ENCODE measurements around the gene CNDP2.

CNDP2 gene

DNA sequence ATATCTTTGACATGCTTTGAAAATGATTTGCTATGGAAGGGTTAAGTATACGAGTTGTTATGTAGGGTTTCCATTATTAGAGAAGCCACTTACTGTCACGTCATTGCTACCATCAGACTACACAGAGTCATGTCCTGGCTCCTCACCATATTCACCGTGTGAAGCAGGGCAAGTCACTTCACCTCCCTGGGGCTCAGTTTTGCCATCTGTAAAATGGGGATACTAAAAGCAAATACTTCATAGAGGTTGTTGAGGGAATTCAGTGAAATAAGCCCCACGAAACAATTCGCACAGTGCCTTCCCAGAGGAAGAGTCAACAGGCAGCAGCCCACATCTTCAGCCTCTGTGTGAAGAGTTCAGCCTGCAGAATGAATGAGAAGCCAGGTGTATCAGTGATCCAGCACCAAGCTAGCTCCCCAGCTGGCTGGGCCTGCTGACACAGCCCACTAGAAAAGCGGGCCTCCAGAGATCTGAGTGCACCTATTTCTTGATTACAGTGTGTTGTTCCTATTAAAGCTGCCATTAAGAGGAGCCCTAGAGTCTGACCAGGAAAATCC lies 42.4 kb upstream of the CNDP2 start (continued):
- TF ChIP-seq, protein P1, sequence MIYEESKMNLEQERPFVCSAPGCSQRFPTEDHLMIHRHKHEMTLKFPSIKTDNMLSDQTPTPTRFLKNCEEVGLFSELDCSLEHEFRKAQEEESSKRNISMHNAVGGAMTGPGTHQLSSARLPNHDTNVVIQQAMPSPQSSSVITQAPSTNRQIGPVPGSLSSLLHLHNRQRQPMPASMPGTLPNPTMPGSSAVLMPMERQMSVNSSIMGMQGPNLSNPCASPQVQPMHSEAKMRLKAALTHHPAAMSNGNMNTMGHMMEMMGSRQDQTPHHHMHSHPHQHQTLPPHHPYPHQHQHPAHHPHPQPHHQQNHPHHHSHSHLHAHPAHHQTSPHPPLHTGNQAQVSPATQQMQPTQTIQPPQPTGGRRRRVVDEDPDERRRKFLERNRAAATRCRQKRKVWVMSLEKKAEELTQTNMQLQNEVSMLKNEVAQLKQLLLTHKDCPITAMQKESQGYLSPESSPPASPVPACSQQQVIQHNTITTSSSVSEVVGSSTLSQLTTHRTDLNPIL (CRISPR knock-in tag; IDR thresholded peaks at IDR 0.05; ENCODE audit: low read depth) = no peak
- TF ChIP-seq ZFP30 (CRISPR knock-in tag; IDR thresholded peaks at IDR 0.05) (no peak), TOX (CRISPR knock-in tag; IDR thresholded peaks at IDR 0.05; ENCODE audit: borderline replicate concordance) (no peak), ZNF8 (CRISPR knock-in tag; IDR thresholded peaks at IDR 0.05) (no peak)

DNA sequence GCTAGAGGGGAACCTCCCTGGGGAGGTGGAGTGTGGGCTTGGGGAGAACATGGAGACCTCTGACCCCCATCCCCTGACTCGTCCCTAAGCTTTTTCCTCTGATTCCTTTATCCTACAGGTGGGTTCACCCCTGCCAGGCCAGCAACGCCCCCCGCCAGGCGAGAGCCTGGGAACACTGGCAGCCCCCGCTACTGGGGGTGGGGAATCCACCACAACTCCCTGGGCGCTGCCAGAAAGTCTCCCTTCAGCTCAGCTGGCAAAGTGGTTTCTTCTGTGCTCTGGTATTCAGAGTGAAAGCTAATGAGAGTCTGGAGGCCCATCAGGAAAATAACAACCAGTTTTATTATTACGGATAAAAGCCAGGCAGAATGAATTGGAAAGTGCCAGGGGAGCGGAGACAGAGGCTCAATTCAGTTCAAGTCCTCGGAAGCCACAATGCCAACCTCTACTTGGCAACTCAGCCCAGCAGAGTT lies 41.8 kb upstream of the CNDP2 start:
- ATAC-seq = no peak

DNA sequence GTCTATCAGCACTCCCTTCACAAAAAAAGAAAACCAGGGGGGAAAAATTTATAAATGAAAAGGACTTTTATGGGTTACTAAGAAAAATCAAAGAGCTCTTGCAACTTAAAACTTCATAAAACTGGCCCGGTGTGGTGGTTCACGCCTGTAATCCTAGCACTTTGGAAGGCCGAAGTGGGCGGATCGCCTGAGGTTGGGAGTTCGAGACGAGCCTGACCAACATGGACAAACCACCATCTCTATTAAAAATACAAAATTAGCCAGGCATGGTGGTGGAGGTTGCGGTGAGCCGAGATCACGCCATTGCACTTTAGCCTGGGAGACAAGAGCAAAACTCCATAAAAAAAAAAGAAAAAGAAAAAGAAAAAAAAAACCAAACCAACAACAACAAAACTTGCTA lies 40.8 kb upstream of the CNDP2 start:
- ATAC-seq = no peak
- no peak for TF ChIP-seq RARB (CRISPR knock-in tag; IDR thresholded peaks at IDR 0.05)
- TF ChIP-seq GLIS3 (CRISPR knock-in tag; IDR thresholded peaks at IDR 0.05) = no peak
- TF ChIP-seq, protein P2, sequence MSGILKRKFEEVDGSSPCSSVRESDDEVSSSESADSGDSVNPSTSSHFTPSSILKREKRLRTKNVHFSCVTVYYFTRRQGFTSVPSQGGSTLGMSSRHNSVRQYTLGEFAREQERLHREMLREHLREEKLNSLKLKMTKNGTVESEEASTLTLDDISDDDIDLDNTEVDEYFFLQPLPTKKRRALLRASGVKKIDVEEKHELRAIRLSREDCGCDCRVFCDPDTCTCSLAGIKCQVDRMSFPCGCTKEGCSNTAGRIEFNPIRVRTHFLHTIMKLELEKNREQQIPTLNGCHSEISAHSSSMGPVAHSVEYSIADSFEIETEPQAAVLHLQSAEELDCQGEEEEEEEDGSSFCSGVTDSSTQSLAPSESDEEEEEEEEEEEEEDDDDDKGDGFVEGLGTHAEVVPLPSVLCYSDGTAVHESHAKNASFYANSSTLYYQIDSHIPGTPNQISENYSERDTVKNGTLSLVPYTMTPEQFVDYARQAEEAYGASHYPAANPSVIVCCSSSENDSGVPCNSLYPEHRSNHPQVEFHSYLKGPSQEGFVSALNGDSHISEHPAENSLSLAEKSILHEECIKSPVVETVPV (CRISPR knock-in tag; IDR thresholded peaks at IDR 0.05) = no peak
- TF ChIP-seq, protein P3, sequence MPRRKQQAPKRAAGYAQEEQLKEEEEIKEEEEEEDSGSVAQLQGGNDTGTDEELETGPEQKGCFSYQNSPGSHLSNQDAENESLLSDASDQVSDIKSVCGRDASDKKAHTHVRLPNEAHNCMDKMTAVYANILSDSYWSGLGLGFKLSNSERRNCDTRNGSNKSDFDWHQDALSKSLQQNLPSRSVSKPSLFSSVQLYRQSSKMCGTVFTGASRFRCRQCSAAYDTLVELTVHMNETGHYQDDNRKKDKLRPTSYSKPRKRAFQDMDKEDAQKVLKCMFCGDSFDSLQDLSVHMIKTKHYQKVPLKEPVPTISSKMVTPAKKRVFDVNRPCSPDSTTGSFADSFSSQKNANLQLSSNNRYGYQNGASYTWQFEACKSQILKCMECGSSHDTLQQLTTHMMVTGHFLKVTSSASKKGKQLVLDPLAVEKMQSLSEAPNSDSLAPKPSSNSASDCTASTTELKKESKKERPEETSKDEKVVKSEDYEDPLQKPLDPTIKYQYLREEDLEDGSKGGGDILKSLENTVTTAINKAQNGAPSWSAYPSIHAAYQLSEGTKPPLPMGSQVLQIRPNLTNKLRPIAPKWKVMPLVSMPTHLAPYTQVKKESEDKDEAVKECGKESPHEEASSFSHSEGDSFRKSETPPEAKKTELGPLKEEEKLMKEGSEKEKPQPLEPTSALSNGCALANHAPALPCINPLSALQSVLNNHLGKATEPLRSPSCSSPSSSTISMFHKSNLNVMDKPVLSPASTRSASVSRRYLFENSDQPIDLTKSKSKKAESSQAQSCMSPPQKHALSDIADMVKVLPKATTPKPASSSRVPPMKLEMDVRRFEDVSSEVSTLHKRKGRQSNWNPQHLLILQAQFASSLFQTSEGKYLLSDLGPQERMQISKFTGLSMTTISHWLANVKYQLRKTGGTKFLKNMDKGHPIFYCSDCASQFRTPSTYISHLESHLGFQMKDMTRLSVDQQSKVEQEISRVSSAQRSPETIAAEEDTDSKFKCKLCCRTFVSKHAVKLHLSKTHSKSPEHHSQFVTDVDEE (CRISPR knock-in tag; IDR thresholded peaks at IDR 0.05) = no peak
- TF ChIP-seq, protein P1 (CRISPR knock-in tag; IDR thresholded peaks at IDR 0.05; ENCODE audit: low read depth) = no peak
- no peak for TF ChIP-seq ARNTL (CRISPR knock-in tag; IDR thresholded peaks at IDR 0.05; ENCODE audit: borderline replicate concordance, low read depth)
- no peak for TF ChIP-seq ZFP30 (CRISPR knock-in tag; IDR thresholded peaks at IDR 0.05)
- TF ChIP-seq TCF4 (CRISPR knock-in tag; IDR thresholded peaks at IDR 0.05; ENCODE audit: borderline replicate concordance) = no peak
- no peak for TF ChIP-seq OSR1 (CRISPR knock-in tag; IDR thresholded peaks at IDR 0.05)
- no peak for TF ChIP-seq TOX (CRISPR knock-in tag; IDR thresholded peaks at IDR 0.05; ENCODE audit: borderline replicate concordance)
- TF ChIP-seq ZNF70 (CRISPR knock-in tag; IDR thresholded peaks at IDR 0.05) = no peak

More for the DNA sequence above, 41.8 kb upstream of the CNDP2 start:
- no peak for TF ChIP-seq PPARA (CRISPR knock-in tag; IDR thresholded peaks at IDR 0.05; ENCODE audit: borderline replicate concordance)
- no peak for TF ChIP-seq SNAI2 (CRISPR knock-in tag; IDR thresholded peaks at IDR 0.05)
- TF ChIP-seq, protein P4, sequence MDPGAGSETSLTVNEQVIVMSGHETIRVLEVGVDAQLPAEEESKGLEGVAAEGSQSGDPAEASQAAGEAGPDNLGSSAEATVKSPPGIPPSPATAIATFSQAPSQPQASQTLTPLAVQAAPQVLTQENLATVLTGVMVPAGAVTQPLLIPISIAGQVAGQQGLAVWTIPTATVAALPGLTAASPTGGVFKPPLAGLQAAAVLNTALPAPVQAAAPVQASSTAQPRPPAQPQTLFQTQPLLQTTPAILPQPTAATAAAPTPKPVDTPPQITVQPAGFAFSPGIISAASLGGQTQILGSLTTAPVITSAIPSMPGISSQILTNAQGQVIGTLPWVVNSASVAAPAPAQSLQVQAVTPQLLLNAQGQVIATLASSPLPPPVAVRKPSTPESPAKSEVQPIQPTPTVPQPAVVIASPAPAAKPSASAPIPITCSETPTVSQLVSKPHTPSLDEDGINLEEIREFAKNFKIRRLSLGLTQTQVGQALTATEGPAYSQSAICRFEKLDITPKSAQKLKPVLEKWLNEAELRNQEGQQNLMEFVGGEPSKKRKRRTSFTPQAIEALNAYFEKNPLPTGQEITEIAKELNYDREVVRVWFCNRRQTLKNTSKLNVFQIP (CRISPR knock-in tag; IDR thresholded peaks at IDR 0.05; ENCODE audit: borderline replicate concordance, low read depth) = no peak
- no peak for TF ChIP-seq RARB (CRISPR knock-in tag; IDR thresholded peaks at IDR 0.05)
- no peak for TF ChIP-seq ZC3H10 (CRISPR knock-in tag; IDR thresholded peaks at IDR 0.05)
- TF ChIP-seq, protein P3 (CRISPR knock-in tag; IDR thresholded peaks at IDR 0.05) = no peak
- no peak for TF ChIP-seq ESRRG (CRISPR knock-in tag; IDR thresholded peaks at IDR 0.05)
- TF ChIP-seq ZNF565 (CRISPR knock-in tag; conservative IDR thresholded peaks at IDR 0.05; ENCODE audit: low read depth) = no peak
- no peak for TF ChIP-seq TOX (CRISPR knock-in tag; IDR thresholded peaks at IDR 0.05; ENCODE audit: borderline replicate concordance)
- TF ChIP-seq, protein P1 (CRISPR knock-in tag; IDR thresholded peaks at IDR 0.05; ENCODE audit: low read depth) = no peak
- TF ChIP-seq TCF4 (CRISPR knock-in tag; IDR thresholded peaks at IDR 0.05; ENCODE audit: borderline replicate concordance) = no peak

All from SK-N-SH treated with all-trans-retinoic acid at 6 μM for 48 hours (cell line).